Measurements from ENCODE around the gene MRPS11.

DNA sequence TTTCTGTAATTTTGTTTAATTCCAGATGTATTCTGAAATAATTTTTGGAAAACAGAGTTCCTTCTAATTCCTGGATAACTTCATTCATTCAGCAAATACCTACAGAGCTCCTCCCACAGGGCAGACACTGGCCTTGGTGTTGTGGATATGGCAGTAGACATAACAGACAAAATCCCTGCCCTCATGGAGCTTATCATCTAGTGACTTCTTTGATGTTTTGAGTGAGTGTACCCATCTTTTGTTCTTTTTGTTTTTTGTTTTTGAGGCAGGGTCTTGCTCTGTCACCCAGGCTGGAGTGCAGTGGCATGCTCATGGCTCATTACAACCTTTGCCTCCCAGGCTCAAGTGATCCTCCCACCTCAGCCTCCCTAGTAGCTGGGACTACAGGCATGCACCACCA lies 57.9 kb downstream of the MRPS11 start:
- no peak for TF ChIP-seq POLR2A (IDR thresholded peaks at IDR 0.05)
- TF ChIP-seq CTCF (IDR thresholded peaks at IDR 0.05 in 4 of 5, conservative IDR thresholded peaks at IDR 0.05 in 1 of 5) = no peak
